ENCODE measurements around the gene ATF4. TPM values are rescaled to one million over a fixed set of nuclear protein-coding genes. Genes with fewer than 3 reads are reported as not detected.

Gene ATF4
- total and polyA plus RNA-seq, 2 of the 13 experiments (the other 11 are each of a cell fraction or from before 2014, with no cell fraction given), result 486 to 1,297 TPM

- TF ChIP-seq SKI (IDR thresholded peaks at IDR 0.05; ENCODE audit: partially characterized antibody), result no peak
- TF ChIP-seq, protein P1, sequence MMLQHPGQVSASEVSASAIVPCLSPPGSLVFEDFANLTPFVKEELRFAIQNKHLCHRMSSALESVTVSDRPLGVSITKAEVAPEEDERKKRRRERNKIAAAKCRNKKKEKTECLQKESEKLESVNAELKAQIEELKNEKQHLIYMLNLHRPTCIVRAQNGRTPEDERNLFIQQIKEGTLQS (CRISPR knock-in tag; IDR thresholded peaks at IDR 0.05), result no peak
- no peak for TF ChIP-seq TBX3 (IDR thresholded peaks at IDR 0.05; ENCODE audit: borderline replicate concordance)
- peak; percentile 25; the same call in 1 of the 2 replicates for TF ChIP-seq ZNF891 (CRISPR knock-in tag; IDR thresholded peaks at IDR 0.05)
- TF ChIP-seq NFYB (CRISPR knock-in tag; IDR thresholded peaks at IDR 0.05), result peak; percentile 96
- TF ChIP-seq SPEN (CRISPR knock-in tag; IDR thresholded peaks at IDR 0.05; ENCODE audit: low read depth), result peak; percentile 13
- TF ChIP-seq, protein P2, sequence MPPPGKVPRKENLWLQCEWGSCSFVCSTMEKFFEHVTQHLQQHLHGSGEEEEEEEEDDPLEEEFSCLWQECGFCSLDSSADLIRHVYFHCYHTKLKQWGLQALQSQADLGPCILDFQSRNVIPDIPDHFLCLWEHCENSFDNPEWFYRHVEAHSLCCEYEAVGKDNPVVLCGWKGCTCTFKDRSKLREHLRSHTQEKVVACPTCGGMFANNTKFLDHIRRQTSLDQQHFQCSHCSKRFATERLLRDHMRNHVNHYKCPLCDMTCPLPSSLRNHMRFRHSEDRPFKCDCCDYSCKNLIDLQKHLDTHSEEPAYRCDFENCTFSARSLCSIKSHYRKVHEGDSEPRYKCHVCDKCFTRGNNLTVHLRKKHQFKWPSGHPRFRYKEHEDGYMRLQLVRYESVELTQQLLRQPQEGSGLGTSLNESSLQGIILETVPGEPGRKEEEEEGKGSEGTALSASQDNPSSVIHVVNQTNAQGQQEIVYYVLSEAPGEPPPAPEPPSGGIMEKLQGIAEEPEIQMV (CRISPR knock-in tag; IDR thresholded peaks at IDR 0.05; ENCODE audit: low read depth), result peak; percentile 27; the same call in 1 of the 2 replicates
- TF ChIP-seq HDAC2 (CRISPR knock-in tag; IDR thresholded peaks at IDR 0.05), result 0 out of 2 replicates have a peak, but pooled peaks have one; percentile 21
- no peak; the same call in 1 of the 2 replicates for TF ChIP-seq ZNF674 (CRISPR knock-in tag; IDR thresholded peaks at IDR 0.05; ENCODE audit: low read depth)
- TF ChIP-seq, protein P3, sequence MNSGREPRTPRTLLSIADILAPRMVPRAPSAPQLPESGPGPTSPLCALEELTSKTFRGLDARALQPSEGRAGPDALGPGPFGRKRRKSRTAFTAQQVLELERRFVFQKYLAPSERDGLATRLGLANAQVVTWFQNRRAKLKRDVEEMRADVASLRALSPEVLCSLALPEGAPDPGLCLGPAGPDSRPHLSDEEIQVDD (CRISPR knock-in tag; IDR thresholded peaks at IDR 0.05; ENCODE audit: borderline replicate concordance), result no peak
- TF ChIP-seq, protein P4, sequence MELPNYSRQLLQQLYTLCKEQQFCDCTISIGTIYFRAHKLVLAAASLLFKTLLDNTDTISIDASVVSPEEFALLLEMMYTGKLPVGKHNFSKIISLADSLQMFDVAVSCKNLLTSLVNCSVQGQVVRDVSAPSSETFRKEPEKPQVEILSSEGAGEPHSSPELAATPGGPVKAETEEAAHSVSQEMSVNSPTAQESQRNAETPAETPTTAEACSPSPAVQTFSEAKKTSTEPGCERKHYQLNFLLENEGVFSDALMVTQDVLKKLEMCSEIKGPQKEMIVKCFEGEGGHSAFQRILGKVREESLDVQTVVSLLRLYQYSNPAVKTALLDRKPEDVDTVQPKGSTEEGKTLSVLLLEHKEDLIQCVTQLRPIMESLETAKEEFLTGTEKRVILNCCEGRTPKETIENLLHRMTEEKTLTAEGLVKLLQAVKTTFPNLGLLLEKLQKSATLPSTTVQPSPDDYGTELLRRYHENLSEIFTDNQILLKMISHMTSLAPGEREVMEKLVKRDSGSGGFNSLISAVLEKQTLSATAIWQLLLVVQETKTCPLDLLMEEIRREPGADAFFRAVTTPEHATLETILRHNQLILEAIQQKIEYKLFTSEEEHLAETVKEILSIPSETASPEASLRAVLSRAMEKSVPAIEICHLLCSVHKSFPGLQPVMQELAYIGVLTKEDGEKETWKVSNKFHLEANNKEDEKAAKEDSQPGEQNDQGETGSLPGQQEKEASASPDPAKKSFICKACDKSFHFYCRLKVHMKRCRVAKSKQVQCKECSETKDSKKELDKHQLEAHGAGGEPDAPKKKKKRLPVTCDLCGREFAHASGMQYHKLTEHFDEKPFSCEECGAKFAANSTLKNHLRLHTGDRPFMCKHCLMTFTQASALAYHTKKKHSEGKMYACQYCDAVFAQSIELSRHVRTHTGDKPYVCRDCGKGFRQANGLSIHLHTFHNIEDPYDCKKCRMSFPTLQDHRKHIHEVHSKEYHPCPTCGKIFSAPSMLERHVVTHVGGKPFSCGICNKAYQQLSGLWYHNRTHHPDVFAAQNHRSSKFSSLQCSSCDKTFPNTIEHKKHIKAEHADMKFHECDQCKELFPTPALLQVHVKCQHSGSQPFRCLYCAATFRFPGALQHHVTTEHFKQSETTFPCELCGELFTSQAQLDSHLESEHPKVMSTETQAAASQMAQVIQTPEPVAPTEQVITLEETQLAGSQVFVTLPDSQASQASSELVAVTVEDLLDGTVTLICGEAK (IDR thresholded peaks at IDR 0.05), result no peak
- TF ChIP-seq, protein P4 (CRISPR knock-in tag; IDR thresholded peaks at IDR 0.05), result no peak; the same call in none of the 2 replicates
- no peak for TF ChIP-seq ZNF629 (CRISPR knock-in tag; conservative IDR thresholded peaks at IDR 0.05)
- TF ChIP-seq, protein P5, sequence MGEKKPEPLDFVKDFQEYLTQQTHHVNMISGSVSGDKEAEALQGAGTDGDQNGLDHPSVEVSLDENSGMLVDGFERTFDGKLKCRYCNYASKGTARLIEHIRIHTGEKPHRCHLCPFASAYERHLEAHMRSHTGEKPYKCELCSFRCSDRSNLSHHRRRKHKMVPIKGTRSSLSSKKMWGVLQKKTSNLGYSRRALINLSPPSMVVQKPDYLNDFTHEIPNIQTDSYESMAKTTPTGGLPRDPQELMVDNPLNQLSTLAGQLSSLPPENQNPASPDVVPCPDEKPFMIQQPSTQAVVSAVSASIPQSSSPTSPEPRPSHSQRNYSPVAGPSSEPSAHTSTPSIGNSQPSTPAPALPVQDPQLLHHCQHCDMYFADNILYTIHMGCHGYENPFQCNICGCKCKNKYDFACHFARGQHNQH (CRISPR knock-in tag; IDR thresholded peaks at IDR 0.05), result no peak
- TF ChIP-seq CTCF (CRISPR knock-in tag; IDR thresholded peaks at IDR 0.05), result peak; percentile 73
These were observed 609 bp upstream of the ATF4 start (continued) for GRCh38 chr22:39519681-39520225.

All from HepG2 (cell line).